ENCODE measurements around the gene LRRC8D. TPM values are rescaled to one million over a fixed set of nuclear protein-coding genes. Genes with fewer than 3 reads are reported as not detected.

Gene LRRC8D
- total and polyA plus RNA-seq, 9 of the 15 experiments (the other 6 are each of a cell fraction or from before 2014, with no cell fraction given): 3.4 to 53.9 (median 15.9) TPM

- no peaks in the 10 kb centered on the region for H4K20me1 ChIP-seq (replicated peaks; ENCODE audit: control insufficient read depth, insufficient read depth, low read length)
- BruUV-seq (replicated peaks): no TSS peak
- H3K4me1 ChIP-seq (replicated peaks in 1 of 2; ENCODE audit: control insufficient read depth in 2 of 2, insufficient read depth in 2 of 2, low read length in 2 of 2): peaks cover 4 to 40% of the 10 kb centered on the region in 2 experiments; a peak in 4 of 5 replicates
- no peaks in the 10 kb centered on the region for H3K9me3 ChIP-seq (replicated peaks; ENCODE audit: control insufficient read depth, insufficient read depth, low read depth, low read length)
- no peak overlapping the region for H3K9ac ChIP-seq (ENCODE audit: insufficient read depth in 1 of 2, low read depth in 2 of 2, low read length in 2 of 2)
- TF ChIP-seq CEBPB (tag; IDR thresholded peaks at IDR 0.05): peak; percentile 30; the same call in 1 of the 2 replicates
- TF ChIP-seq PRDM10 (IDR thresholded peaks at IDR 0.05; ENCODE audit: partially characterized antibody): peak; percentile 46
- no peak for TF ChIP-seq HMG20B (CRISPR knock-in tag; IDR thresholded peaks at IDR 0.05)
- no peak for TF ChIP-seq ZNF146 (CRISPR knock-in tag; IDR thresholded peaks at IDR 0.05; ENCODE audit: unreplicated experiment)
- H3K36me3 ChIP-seq (ENCODE audit: control insufficient read depth, insufficient read depth, low read length): no peaks in the 10 kb centered on the region
- 80% methylated on average over 8 of the region's 8 CpGs for WGBS (ENCODE audit: insufficient coverage, low coverage, missing lambda C conversion rate)
- FAIRE-seq (no peak), ATAC-seq (no peak), DNase-seq (ENCODE audit: extremely low read depth in 1 of 4, low spot score in 3 of 4) (no peak)
- no peaks in the 10 kb centered on the region for H3K9me1 ChIP-seq (ENCODE audit: control insufficient read depth, insufficient read depth, low read length)
- H2AFZ ChIP-seq (ENCODE audit: low read depth, low read length): no peak overlapping the region
- H3K79me2 ChIP-seq (ENCODE audit: control insufficient read depth, insufficient read depth, low read length): no peaks in the 10 kb centered on the region
- no peaks in the 10 kb centered on the region for H3K27me3 ChIP-seq (ENCODE audit: control insufficient read depth in 2 of 2, insufficient read depth in 2 of 2, low read length in 2 of 2)
- no peak overlapping the region for H3K27ac ChIP-seq (ENCODE audit: extremely low read depth, low read depth, low read length)
- H3K4me3 ChIP-seq: no peak overlapping the region
- in situ Hi-C loops (cut with MboI) (no loop called here), intact Hi-C loops (cut with micrococcal nuclease) (no loop called here)
- ChIA-PET POLR2A (interaction anchor here (1.2 kb wide), 1 partner anchor 25 kb away, joined by 3 read pairs; no protein-coding TSS in a partner anchor), CTCF (ENCODE audit: low intra/inter-chr PET ratio) (no interaction called here)
- H3K4me2 ChIP-seq (ENCODE audit: insufficient read depth, low read length): no peak overlapping the region
Observed at GRCh38 chr1:89942825-89943658, 122.2 kb downstream of the LRRC8D start.
